Parathyroid adenoma (tissue), 2 donors: ENCODE results near the gene CUX1.

Source experiments
- H2AFZ ChIP-seq: fragments of 300-600 bp; sonication (generic); one replicate; pipeline ENCODE4 v1.7.0; 2017; ENCODE audit warnings: antibody characterized with exemption, mild to moderate bottlenecking
- H3K27ac ChIP-seq: fragments of 300-600 bp; sonication (generic); one replicate; pipeline ENCODE4 v1.7.0; 2017
- H3K27me3 ChIP-seq: fragments of 300-600 bp; sonication (generic); one replicate; pipeline ENCODE4 v1.7.0; 2017; ENCODE audit warnings: low read length; ENCODE audit not compliant: control insufficient read depth, insufficient read depth
- H3K36me3 ChIP-seq: fragments of 300-600 bp; sonication (generic); one replicate; pipeline ENCODE4 v1.7.0; 2017; ENCODE audit warnings: low read length; ENCODE audit not compliant: control insufficient read depth, insufficient read depth
- H3K4me1 ChIP-seq: fragments of 300-600 bp; sonication (generic); one replicate; pipeline ENCODE4 v1.7.0; 2017; ENCODE audit warnings: control low read depth
- H3K4me2 ChIP-seq: fragments of 300-600 bp; sonication (generic); one replicate; pipeline ENCODE4 v1.7.0; 2017; ENCODE audit warnings: low read length
- H3K4me3 ChIP-seq: fragments of 300-600 bp; sonication (generic); one replicate; pipeline ENCODE4 v1.7.0; 2017; ENCODE audit warnings: low read depth, low read length
- H3K79me2 ChIP-seq: fragments of 300-600 bp; sonication (generic); one replicate; pipeline ENCODE4 v1.7.0; 2017; ENCODE audit warnings: control low read depth
- H3K9ac ChIP-seq: fragments of 300-600 bp; sonication (generic); one replicate; pipeline ENCODE4 v1.7.0; 2017; ENCODE audit warnings: mild to moderate bottlenecking
- H3K9me3 ChIP-seq: fragments of 300-600 bp; sonication (generic); one replicate; pipeline ENCODE4 v1.7.0; 2017; ENCODE audit warnings: low read length; ENCODE audit not compliant: control insufficient read depth
- TF ChIP-seq, protein P1 (sequence below): fragments of 300-600 bp; sonication (generic); IDR thresholded peaks from one replicate; pipeline ENCODE4 v1.7.0; 2017; ENCODE audit warnings: antibody characterized with exemption, mild to moderate bottlenecking
- donor health status: primary hyperparathyroidism.

CUX1 gene

DNA sequence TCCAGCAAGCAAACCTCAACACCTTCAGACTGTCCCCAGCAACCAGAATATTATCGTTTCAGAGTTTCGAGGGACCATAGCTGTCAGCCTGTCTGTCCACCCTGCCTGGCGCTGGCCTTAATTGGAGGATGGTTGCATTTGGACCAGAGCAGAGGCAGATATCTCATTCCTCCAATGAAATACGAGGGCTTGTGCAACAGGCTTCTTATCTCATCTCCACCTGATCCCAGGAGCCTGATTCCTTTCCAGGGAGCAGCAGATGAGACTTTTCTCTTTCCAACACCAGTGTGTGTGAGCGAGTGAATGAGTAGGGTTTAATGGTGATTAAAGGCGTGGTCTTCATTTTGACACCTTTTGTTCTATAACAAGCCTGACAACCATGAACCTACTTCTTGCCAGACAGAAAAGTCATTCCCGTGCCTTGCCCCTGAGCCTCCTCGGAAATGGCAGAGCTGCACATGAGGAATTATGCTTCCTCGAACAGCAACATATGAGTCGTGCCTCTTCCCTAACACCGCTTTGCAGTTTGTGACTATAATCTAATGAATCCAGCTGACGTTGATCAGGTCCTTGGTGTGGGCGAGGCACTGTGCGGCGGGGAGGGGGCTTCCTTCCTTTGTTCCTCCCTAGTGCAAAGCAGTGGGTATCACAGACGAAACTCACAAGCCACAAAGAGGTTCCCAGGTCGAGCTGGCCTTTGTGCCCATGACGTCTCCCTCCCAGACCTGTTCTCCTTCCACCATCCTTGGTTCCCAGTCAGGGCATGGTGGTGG lies 147.4 kb downstream of the CUX1 start:
- Histone ChIP-seq H3K79me2 (peaks cover 28% of the 10 kb centered on the region), H3K36me3 (no peaks in the 10 kb centered on the region), H3K27ac (no peak overlapping the region), H3K9me3 (no peaks in the 10 kb centered on the region), H3K4me1 (no peaks in the 10 kb centered on the region), H3K27me3 (no peaks in the 10 kb centered on the region), H3K4me2 (no peak overlapping the region), H3K4me3 (no peak overlapping the region), H2AFZ (no peak overlapping the region), H3K9ac (no peak overlapping the region)
- TF ChIP-seq, protein P1, sequence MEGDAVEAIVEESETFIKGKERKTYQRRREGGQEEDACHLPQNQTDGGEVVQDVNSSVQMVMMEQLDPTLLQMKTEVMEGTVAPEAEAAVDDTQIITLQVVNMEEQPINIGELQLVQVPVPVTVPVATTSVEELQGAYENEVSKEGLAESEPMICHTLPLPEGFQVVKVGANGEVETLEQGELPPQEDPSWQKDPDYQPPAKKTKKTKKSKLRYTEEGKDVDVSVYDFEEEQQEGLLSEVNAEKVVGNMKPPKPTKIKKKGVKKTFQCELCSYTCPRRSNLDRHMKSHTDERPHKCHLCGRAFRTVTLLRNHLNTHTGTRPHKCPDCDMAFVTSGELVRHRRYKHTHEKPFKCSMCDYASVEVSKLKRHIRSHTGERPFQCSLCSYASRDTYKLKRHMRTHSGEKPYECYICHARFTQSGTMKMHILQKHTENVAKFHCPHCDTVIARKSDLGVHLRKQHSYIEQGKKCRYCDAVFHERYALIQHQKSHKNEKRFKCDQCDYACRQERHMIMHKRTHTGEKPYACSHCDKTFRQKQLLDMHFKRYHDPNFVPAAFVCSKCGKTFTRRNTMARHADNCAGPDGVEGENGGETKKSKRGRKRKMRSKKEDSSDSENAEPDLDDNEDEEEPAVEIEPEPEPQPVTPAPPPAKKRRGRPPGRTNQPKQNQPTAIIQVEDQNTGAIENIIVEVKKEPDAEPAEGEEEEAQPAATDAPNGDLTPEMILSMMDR = no peak

DNA sequence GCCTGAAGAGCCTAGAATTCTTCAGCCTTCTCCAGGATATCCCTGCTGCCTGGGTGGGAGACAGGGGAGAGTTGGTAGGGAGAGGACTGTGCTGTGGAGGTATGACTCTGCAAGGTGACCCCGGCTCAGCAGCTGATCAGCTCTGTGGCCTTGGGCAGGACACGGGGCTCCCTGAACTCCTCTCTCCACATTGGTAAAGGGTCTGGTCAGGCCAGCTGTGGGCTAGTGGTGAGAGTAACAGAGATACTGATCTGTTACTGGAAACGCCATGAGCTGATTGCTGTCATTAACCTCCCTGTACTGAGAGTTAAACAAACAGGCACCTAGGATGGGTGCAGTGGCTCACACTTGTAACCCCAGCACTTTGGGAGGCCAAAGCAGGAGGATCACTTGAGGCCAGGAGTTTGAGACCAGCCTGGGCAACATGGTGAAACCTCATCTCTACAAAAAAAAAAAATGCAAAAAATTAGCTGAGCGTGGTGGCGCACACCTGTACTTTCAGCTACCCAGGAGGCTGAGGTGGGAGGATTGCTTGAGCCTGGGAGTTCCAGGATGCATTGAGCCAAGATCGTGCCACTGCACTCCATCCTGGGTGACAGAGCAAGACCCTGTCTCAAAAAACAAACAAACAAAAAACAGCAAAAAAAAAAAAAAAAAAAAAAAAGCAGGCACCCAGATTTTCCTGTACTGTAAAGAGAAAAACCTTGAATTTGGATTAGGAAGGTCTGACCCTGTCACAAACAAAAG lies 151.5 kb downstream of the CUX1 start:
- Histone ChIP-seq H3K4me3 (no peak overlapping the region), H3K9me3 (no peaks in the 10 kb centered on the region), H3K4me2 (no peak overlapping the region), H3K9ac (no peak overlapping the region), H2AFZ (no peak overlapping the region), H3K27me3 (no peaks in the 10 kb centered on the region), H3K36me3 (no peaks in the 10 kb centered on the region), H3K79me2 (peaks cover 22% of the 10 kb centered on the region), H3K27ac (no peak overlapping the region), H3K4me1 (no peaks in the 10 kb centered on the region)
- TF ChIP-seq, protein P1 = no peak

DNA sequence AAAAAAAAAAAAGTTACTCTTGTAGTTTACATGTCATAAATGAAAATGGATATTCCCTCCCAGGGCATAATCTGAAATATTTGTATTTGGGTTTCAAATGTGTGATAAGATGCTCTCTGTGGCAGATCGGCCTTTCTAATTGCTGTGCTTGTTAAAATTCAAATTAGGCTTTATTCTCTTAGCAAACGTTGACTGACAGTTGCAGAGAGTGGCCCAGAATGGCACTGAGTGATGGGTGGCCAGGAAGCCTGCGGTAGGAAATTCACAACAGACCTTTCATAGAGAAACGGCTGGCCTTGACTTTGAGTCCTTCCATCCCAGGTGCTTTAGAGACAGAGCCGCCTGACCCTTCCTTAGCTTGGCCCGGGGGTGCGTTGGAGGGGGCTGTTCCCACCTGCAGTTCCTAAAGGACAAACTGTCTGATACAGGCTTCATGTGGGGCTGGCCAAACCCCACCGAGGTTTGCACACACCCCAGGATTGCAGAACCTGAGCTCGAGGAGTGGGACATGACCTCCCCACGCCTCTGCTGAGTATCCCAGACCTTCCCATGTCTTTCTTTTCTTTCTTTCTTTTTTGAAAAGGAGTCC lies 152.7 kb downstream of the CUX1 start:
- Histone ChIP-seq H3K27me3 (no peaks in the 10 kb centered on the region), H3K4me2 (no peak overlapping the region), H3K9me3 (no peaks in the 10 kb centered on the region), H3K9ac (no peak overlapping the region), H2AFZ (no peak overlapping the region), H3K36me3 (no peaks in the 10 kb centered on the region), H3K4me1 (no peaks in the 10 kb centered on the region), H3K79me2 (peaks cover 17% of the 10 kb centered on the region), H3K4me3 (no peak overlapping the region), H3K27ac (no peak overlapping the region)
- TF ChIP-seq, protein P1 = no peak

DNA sequence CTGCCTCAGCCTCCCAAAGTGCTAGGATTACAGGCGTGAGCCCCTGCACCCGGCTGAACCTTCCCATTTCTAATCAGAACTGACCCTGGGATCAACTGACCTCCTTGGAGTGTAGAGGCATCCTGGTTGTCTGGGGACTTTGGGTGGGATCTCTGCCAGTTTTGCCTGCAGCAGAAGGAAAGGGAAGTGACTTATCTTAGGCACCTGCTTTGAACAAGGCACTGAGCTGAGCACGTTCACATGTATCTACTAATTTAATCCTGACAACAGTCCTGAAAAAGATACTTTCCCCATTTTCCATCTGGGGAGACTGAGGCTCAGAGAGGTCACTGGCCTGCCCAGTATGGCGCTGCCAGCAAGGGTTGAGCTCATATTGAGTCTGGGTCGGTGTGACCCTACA lies 153.4 kb downstream of the CUX1 start:
- Histone ChIP-seq H3K27me3 (no peaks in the 10 kb centered on the region), H3K4me1 (no peaks in the 10 kb centered on the region), H3K27ac (no peak overlapping the region), H3K79me2 (peaks cover 14% of the 10 kb centered on the region), H3K36me3 (no peaks in the 10 kb centered on the region), H3K4me2 (no peak overlapping the region), H2AFZ (no peak overlapping the region), H3K9me3 (no peaks in the 10 kb centered on the region), H3K9ac (no peak overlapping the region), H3K4me3 (no peak overlapping the region)
- TF ChIP-seq, protein P1 = no peak
